ENCODE results near the gene REEP1. TPM values are rescaled to one million over a fixed set of nuclear protein-coding genes. Genes with fewer than 3 reads are reported as not detected.

REEP1 gene
- total RNA-seq, 2 donors from 2014 or later: 20.9 to 22.7 TPM

GRCh38 chr2:86375623-86376022 lies 38.2 kb upstream of the REEP1 start:
- no peak for ATAC-seq (ENCODE audit: insufficient number of reproducible peaks, low FRiP score, low read depth)

GRCh38 chr2:86372641-86373502 lies 35.4 kb upstream of the REEP1 start:
- Histone ChIP-seq H3K4me3 (no peak overlapping the region), H3K4me1 (ENCODE audit: control insufficient read depth in 1 of 2, low read depth in 2 of 2) (peaks cover 0 to 9% of the 10 kb centered on the region in 2 donors), H3K27ac (no peak overlapping the region), H3K9me3 (no peaks in the 10 kb centered on the region), H3K36me3 (no peaks in the 10 kb centered on the region), H3K27me3 (replicated peaks; ENCODE audit: insufficient read depth) (no peaks in the 10 kb centered on the region)
- TF ChIP-seq CTCF (IDR thresholded peaks at IDR 0.05): peak; percentile 57
- ATAC-seq (ENCODE audit: insufficient number of reproducible peaks, low FRiP score, low read depth) (peak; percentile 64), DNase-seq (ENCODE audit: low spot score) (no peak)

More at GRCh38 chr2:86375623-86376022, 38.2 kb upstream of the REEP1 start:
- H3K4me3 ChIP-seq: no peak overlapping the region
- H3K9me3 ChIP-seq: no peaks in the 10 kb centered on the region
- H3K4me1 ChIP-seq (ENCODE audit: control insufficient read depth in 1 of 2, low read depth in 2 of 2): no peaks in the 10 kb centered on the region
- no peaks in the 10 kb centered on the region for H3K36me3 ChIP-seq
- no peak for TF ChIP-seq CTCF (IDR thresholded peaks at IDR 0.05)
- H3K27ac ChIP-seq: no peak overlapping the region
- no peak for DNase-seq (ENCODE audit: low spot score)
- H3K27me3 ChIP-seq (replicated peaks; ENCODE audit: insufficient read depth): no peaks in the 10 kb centered on the region

GRCh38 chr2:86372133-86372532 lies 34.7 kb upstream of the REEP1 start:
- DNase-seq (ENCODE audit: low spot score) (no peak), ATAC-seq (ENCODE audit: insufficient number of reproducible peaks, low FRiP score, low read depth) (no peak)
- H3K27me3 ChIP-seq (replicated peaks; ENCODE audit: insufficient read depth): no peaks in the 10 kb centered on the region
- H3K4me1 ChIP-seq (ENCODE audit: control insufficient read depth in 1 of 2, low read depth in 2 of 2): peaks cover 0 to 9% of the 10 kb centered on the region in 2 donors
- H3K9me3 ChIP-seq: no peaks in the 10 kb centered on the region
- no peak for TF ChIP-seq CTCF (IDR thresholded peaks at IDR 0.05)
- no peak overlapping the region for H3K4me3 ChIP-seq
- no peaks in the 10 kb centered on the region for H3K36me3 ChIP-seq
- H3K27ac ChIP-seq: no peak overlapping the region

- Histone ChIP-seq H3K4me1 (ENCODE audit: control insufficient read depth in 1 of 2, low read depth in 2 of 2) (peaks cover 0 to 9% of the 10 kb centered on the region in 2 donors), H3K9me3 (no peaks in the 10 kb centered on the region), H3K4me3 (no peak overlapping the region), H3K27me3 (replicated peaks; ENCODE audit: insufficient read depth) (no peaks in the 10 kb centered on the region), H3K36me3 (no peaks in the 10 kb centered on the region), H3K27ac (no peak overlapping the region)
- ATAC-seq (ENCODE audit: insufficient number of reproducible peaks, low FRiP score, low read depth) (no peak), DNase-seq (ENCODE audit: low spot score) (no peak)
- TF ChIP-seq CTCF (IDR thresholded peaks at IDR 0.05): no peak
Measured at GRCh38 chr2:86371527-86371926, 34.1 kb upstream of the REEP1 start.

- DNase-seq (ENCODE audit: low spot score) (no peak), ATAC-seq (ENCODE audit: insufficient number of reproducible peaks, low FRiP score, low read depth) (no peak)
- Histone ChIP-seq H3K27me3 (replicated peaks; ENCODE audit: insufficient read depth) (no peaks in the 10 kb centered on the region), H3K4me1 (ENCODE audit: control insufficient read depth in 1 of 2, low read depth in 2 of 2) (peaks cover 0 to 9% of the 10 kb centered on the region in 2 donors), H3K4me3 (no peak overlapping the region), H3K9me3 (no peaks in the 10 kb centered on the region), H3K27ac (no peak overlapping the region), H3K36me3 (no peaks in the 10 kb centered on the region)
- no peak for TF ChIP-seq CTCF (IDR thresholded peaks at IDR 0.05)
Measured at GRCh38 chr2:86370579-86370978, 33.2 kb upstream of the REEP1 start.
